NCI-H82 treated with DMSO at 0.1 percent for 48 hours (cell line): Measurements from ENCODE around the gene TTC9B.
"Not testable (repeated sequence)": the region's sequence is repeated elsewhere in the genome, so short reads cannot be mapped to it uniquely, and the experiment has no call there.

Experiments used
- DNase-seq: peaks from one replicate; lab custom pipeline; 2025; ENCODE audit not compliant: unreplicated experiment; lab: John Stamatoyannopoulos, UW

TTC9B gene

GRCh38 chr19:40233811-40234389 is 15.7 kb upstream of the TTC9B start:
- DNase-seq: no peak

- DNase-seq: no peak
Observed at GRCh38 chr19:40232949-40233810, 15.0 kb upstream of the TTC9B start.

GRCh38 chr19:40232479-40232878 is 14.3 kb upstream of the TTC9B start:
- DNase-seq: no peak

- DNase-seq: no peak
Observed at GRCh38 chr19:40231544-40232424, 13.6 kb upstream of the TTC9B start.

GRCh38 chr19:40231057-40231456 is 12.9 kb upstream of the TTC9B start:
- DNase-seq: no peak

GRCh38 chr19:40229926-40230417 is 11.8 kb upstream of the TTC9B start:
- no peak for DNase-seq

GRCh38 chr19:40229484-40229883 is 11.3 kb upstream of the TTC9B start:
- no peak for DNase-seq

GRCh38 chr19:40228863-40229262 is 10.7 kb upstream of the TTC9B start:
- no peak for DNase-seq

GRCh38 chr19:40228346-40228745 is 10.2 kb upstream of the TTC9B start:
- no peak for DNase-seq

- no peak for DNase-seq
Observed at GRCh38 chr19:40225440-40226305, 7.5 kb upstream of the TTC9B start.

- no peak for DNase-seq
Observed at GRCh38 chr19:40224342-40225150, 6.4 kb upstream of the TTC9B start.

GRCh38 chr19:40223135-40223822 is 5.1 kb upstream of the TTC9B start:
- no peak for DNase-seq

GRCh38 chr19:40221858-40222619 is 3.9 kb upstream of the TTC9B start:
- DNase-seq: peak; percentile 72

- DNase-seq: no peak
Observed at GRCh38 chr19:40220674-40221073, 2.5 kb upstream of the TTC9B start.

GRCh38 chr19:40219721-40220276 is 1.6 kb upstream of the TTC9B start:
- DNase-seq: no peak

GRCh38 chr19:40219029-40219428 is 845 bp upstream of the TTC9B start:
- not testable (repeated sequence) for DNase-seq

GRCh38 chr19:40217027-40217810 is 965 bp downstream of the TTC9B start:
- peak; percentile 11 for DNase-seq

- no peak for DNase-seq
Observed at GRCh38 chr19:40216777-40217026, 1.5 kb downstream of the TTC9B start.
